NCI-H2171 (cell line): ENCODE data around the gene ZBTB18.
A peak's percentile ranks its signal among the peaks of the same experiment; 100 is the strongest.
"Not testable (repeated sequence)": the region's sequence is repeated elsewhere in the genome, so short reads cannot be mapped to it uniquely, and the experiment has no call there.

Experiments
- DNase-seq: peaks from one replicate; lab custom pipeline; 2025; lab: John Stamatoyannopoulos, UW

The ZBTB18 gene

GRCh38 chr1:244041466-244042120 lies 9.5 kb upstream of the ZBTB18 start:
- DNase-seq: no peak

DNA sequence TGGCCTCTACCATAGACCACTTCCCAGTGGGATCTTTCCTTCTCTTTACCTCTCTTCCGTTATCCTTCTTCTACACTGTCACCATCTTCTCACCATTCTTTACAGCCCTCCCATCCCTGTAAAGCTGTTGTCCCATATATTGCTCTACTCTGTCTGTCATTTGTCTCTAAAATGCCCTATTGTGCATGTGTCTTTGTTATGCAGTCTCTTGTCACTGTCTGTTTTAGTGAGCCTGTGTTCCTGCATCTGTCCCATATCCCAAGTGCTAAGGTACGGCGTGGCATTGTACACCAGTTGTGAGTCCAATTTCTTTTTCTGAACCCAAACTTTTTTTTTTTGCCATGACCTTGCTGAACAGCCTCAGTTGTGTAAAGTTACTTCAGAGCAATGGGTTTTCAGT lies 8.8 kb upstream of the ZBTB18 start:
- no peak for DNase-seq

- DNase-seq: no peak
These were observed 6.7 kb upstream of the ZBTB18 start for GRCh38 chr1:244044423-244044822.

DNA sequence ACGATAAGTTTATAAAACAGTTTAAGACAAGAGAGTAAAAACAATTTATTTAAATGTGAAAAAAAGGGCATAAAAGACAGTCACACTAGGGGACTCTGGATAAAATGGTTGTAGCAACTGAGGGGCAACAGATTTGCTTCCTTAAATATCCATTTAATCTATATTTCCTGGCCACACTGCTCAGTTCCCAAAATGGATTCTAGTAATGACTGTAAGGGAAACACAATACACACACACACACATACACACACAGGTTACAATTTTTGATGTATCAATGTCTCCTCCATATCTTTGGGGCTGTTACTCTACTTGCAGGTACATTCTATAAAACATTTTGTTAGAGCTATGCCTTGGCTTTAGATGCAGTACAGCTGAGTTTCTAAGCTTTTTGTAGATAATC lies 4.8 kb upstream of the ZBTB18 start:
- not testable (repeated sequence) for DNase-seq

- no peak for DNase-seq
These were observed 4.0 kb upstream of the ZBTB18 start for GRCh38 chr1:244046907-244047611.

DNA sequence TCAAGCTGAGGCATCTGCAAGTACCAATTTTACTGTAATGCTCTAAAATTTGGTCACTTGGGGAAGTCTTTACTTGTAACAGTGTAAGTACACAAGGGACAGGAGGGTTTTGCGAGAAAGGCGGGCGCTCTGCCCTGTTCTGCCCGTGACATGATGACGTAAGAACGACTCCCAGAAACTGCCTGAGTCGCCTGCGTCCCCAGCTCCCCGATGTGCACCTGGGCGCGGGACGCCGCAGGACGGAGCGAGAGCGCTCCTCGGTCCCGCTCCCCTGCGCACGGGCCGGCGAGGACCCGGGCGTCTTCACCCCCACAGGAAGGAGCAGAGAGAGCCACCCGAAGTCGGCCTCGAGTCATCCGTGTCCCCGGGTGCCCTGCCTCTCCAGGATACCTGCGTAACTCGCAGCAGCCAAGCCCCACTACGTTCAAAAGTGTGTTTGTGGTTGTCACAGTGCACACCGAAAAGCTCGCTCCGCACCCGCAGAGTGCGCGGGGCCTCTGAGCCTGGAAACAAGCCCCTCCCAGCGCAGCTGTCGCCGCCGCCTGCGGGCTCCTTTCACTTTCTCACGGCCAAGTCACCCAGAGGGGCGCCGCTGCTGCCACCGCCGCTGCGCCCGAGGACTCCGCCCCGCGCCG lies 3.3 kb upstream of the ZBTB18 start:
- peak; percentile 57 for DNase-seq

DNA sequence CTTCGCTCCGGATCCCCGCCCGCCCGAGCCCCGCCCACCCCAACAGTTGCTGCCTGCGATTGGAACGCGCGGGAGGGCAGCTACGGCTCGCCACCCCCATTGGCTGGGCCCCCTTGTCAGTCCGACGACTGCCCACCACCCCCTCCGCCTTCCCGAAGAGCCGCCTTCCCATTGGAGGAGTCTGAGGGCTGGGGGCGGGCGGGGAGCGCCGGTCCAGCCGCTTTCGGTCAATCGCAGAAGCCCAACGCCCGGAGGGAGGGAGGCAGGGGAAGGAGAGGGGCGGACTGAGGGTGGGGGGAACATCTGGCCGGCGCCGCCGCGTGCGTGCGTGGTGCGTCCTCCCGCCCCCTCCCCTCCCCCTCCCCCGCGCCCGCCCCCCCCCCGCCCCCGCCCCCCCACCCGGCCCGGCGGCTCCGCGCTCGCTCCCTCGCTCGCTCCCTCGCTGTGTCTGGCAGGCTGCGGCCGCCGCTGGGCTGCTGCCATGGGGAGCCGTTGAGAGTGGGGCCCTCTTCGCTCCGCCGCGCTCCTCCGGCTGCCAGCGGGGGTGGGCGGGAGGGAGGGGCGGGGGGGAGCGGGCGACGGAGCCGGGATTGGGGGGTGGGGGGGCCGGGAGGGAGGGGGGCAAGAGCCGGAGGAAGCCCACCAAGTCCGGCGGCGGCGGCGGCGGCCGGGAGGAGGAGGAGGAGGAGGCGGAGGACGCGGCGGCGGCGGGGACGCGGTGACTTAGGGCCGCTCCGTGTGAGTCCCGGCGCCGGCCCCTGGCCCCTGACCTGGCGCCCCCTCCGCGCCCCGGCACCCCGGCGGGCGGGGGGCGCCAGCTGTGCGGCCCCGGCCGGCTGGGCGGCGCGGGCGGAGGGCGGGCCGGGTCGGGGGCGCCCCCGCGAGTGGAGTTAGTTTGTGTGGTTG lies 2.6 kb upstream of the ZBTB18 start:
- peak; percentile 97 for DNase-seq

DNA sequence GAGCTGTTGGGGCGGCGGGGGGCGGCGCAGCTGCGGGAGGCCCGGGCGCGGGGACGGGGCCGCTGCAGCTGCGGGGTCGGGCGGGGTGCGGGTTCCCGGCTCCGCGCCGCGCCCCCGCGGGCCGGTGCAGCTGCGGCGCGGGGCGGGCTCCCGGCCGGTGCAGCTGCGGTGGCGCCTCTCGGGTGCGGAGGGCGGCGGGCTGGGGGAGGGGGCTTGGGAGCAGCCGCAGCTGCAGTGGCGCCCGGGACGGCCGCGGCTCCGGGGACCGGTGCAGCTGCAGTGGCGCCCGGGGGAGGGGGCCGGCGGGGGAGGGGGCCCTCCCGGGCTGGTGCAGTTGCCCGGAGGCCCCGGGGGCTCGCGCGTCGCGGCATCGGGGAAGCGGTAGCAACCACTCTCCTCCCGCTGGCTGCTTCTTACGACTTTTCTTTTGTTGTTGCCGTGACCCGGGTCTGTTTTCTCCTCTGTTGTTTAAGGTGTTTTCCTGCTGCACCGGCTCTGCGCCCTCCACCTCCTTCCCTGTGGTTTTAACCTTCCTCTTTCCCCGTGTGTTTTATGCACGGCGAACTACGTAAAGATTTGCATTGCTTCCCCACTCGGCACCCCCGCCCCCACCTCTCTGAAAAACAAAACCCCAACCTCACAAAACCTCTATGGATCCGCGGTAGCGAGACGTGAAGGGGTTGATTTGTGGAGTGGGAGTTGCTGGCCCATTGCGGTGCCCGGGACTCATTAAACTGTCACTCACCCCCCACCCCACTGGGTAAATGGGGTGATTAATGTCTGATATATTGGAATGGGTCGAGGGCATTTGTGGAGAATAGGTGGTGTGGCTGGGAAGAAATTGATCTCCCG lies 1.7 kb upstream of the ZBTB18 start:
- peak; percentile 32 for DNase-seq

DNA sequence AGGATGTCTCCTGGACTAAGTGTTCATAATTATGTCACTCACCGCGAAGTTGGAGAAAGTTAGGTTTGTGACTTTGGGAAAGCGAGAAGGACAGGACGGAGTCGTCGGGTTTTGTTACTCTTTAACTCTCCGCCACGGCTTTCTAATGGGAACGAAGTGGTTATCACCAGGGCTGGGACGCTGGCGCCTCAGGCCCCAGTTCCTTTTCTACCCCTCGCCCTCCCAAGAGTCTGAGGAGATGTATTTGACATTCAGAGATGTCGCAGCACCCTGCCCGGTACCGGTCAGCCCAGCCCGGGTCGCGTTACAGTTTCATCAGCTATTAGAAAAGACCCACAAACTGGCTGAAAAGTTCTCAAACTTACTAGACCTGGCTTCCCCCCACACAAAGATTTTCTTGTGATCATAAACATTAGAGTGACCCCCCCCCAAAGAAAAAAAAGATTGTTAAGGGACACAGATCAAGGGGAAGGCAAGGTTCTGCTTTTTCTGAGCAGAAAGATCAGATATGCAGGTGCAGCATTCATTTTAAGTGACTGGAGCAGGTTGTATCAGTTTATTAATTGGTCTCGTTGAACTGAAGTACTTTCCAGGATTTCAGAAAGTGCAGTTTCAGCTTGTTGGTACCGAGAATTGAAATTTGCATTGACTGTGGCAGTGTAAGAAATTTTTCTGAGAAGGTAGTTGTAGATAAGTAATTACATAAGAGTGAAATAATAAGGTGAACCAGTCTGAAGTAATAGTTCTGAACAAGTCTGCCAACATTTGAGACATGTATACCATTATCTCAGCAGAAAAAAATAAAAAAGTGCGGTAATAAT lies 859 bp upstream of the ZBTB18 start:
- peak; percentile 14 for DNase-seq

DNA sequence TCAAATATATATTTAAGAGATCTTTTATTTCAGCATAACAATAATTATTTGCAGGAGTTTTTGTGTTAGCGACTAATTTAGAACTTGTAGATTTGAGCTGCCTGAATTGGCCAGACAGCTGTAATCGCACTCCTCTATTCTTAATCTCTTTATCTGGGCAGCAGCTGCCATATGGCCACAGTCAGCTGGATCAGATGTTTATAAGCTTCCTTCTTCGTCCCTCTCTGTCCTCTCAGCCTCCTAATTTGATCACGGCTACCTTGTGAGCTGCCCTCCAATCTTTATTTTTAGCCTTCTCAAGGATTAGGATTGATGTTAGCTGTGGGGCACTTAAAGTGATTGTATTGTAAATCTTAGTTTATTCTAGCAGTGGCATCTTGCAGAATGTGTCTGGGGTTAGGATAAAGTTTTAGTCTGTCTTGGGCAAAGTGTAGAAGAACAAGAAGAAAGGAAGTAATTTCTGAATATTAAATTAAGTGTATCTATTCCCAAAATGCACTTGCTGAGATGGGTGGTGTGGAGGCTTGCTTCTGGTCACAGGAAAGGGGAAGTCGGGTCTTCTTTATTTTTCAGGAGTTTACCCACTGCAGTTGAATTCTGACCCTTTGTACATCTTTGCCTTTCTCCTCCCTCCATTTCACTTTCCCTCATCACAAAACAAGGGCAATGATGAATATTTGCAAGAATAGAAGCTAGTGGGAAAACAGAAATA lies 1.1 kb downstream of the ZBTB18 start:
- peak; percentile 6 for DNase-seq

DNA sequence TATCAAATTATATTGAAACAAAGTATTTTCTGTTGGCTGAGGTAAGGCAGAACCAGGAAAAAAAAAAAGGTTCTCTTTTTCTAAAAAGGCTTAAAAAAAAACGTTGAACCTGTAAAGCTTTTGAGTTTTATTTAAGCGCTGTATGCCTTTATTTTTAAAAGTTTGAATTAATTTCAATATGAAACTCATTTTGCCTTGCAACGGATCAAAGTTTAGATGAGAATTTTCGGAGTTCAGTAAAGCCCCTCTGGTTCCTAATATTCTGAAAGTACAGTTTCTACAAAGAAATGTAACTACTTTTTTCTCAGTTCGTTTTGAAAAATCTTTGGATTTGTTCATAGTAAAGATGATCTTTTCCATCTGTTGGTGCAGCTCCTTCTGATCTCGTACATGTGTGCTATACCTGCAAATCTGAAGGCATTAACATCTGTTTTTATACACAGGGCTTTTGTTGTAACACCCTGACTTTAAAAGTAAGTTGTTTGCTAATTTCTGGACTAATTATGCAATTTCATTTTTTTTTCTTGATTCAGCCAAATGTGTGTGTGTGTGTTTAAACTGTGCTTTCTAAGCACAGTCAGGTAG lies 1.7 kb downstream of the ZBTB18 start:
- no peak for DNase-seq

DNA sequence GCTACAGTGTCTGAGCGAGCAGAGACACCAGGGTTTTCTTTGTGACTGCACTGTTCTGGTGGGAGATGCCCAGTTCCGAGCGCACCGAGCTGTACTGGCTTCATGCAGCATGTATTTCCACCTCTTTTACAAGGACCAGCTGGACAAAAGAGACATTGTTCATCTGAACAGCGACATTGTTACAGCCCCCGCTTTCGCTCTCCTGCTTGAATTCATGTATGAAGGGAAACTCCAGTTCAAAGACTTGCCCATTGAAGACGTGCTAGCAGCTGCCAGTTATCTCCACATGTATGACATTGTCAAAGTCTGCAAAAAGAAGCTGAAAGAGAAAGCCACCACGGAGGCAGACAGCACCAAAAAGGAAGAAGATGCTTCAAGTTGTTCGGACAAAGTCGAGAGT lies 2.7 kb downstream of the ZBTB18 start:
- DNase-seq: no peak

DNA sequence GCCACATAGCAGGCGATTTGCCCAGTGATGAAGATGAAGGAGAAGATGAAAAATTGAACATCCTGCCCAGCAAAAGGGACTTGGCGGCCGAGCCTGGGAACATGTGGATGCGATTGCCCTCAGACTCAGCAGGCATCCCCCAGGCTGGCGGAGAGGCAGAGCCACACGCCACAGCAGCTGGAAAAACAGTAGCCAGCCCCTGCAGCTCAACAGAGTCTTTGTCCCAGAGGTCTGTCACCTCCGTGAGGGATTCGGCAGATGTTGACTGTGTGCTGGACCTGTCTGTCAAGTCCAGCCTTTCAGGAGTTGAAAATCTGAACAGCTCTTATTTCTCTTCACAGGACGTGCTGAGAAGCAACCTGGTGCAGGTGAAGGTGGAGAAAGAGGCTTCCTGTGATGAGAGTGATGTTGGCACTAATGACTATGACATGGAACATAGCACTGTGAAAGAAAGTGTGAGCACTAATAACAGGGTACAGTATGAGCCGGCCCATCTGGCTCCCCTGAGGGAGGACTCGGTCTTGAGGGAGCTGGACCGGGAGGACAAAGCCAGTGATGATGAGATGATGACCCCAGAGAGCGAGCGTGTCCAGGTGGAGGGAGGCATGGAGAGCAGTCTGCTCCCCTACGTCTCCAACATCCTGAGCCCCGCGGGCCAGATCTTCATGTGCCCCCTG lies 3.3 kb downstream of the ZBTB18 start:
- DNase-seq: no peak

DNA sequence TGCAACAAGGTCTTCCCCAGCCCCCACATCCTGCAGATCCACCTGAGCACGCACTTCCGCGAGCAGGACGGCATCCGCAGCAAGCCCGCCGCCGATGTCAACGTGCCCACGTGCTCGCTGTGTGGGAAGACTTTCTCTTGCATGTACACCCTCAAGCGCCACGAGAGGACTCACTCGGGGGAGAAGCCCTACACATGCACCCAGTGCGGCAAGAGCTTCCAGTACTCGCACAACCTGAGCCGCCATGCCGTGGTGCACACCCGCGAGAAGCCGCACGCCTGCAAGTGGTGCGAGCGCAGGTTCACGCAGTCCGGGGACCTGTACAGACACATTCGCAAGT lies 3.8 kb downstream of the ZBTB18 start:
- DNase-seq: no peak

DNA sequence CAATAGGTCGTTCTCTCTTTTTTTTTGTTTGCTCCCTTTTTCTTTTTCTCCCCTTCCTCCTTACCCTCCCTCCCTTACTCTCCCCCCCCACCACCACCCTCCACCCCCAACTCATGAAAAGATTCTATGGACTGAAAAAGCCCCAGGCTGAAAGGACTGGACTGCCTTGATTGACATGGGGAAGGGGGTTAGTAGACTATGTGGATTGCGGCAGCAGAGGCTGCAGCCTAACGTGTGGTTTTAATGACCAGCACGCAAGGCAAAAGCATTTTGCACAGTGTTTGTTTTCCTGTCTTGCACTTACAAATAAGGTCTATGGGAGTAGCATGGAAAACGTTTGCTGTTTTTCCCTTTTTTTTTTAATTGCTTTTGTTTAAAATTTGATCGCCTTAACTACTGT lies 5.5 kb downstream of the ZBTB18 start:
- no peak for DNase-seq

DNA sequence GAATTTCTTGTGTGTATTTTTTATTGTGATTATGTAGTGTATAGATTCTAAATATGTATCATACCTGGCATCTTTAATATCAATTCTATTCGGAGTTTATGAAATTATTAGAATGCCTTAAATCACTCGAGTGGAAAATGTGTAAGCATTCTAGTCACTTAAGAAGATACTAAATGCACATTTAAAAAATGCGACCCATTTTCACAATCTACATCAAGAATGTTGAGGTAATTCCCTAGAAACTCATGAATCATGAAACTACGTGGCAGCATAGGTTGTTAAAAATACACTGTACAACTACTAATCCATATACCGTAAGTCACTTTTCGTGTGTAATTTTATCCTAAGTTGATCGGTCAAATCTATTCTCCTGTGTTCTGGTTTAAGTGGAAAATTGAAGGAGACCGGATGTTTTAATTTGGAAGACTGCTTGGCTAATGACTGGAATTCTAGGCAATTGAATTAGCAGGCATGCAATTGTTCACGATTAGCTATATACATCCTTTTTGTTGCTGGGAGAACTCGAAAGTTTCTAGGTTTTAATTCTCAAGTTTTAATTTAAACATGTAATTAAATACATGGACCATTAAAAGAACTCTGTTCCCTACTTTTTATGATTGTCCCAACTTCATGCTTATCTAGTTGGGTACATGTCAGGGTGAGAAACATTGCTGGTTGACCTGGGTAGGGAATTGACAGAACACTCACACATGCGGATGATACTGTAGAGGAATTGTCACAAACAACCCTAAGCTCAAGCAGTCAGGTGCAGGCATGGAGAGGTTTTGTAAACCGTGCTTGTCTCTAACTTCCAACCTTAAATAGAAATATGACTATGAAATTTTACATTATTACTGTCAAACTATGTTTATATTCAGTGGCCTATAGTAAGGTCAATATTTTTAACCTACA lies 6.6 kb downstream of the ZBTB18 start:
- no peak for DNase-seq

GRCh38 chr1:244060117-244060516 lies 9.0 kb downstream of the ZBTB18 start:
- DNase-seq: no peak

DNA sequence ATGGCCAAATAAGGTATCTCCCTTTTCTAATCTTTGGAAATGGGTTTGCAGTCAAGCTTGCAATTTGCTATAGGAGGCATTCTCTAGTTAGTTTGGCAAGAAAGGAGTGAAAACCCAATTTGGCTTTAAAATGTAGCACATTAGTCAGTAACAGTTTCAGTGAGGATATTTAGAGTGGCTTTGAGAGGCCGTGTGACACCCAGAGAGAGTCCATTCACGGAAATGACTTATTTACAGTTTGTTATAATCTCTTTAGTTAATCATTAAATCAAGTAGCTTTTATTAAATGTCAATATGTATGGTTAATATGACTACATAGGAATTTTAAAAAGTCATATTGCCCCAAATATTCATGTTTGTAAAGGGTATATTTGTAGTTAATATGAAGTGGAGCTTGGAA lies 9.6 kb downstream of the ZBTB18 start:
- no peak for DNase-seq
